GM12878 (cell line): ENCODE measurements around the gene FGF2.

Experiments used
- CREM ChIP-seq: IDR thresholded peaks from 2 replicates; pipeline ENCODE4 v1.6.1; 2014; ENCODE audit warnings: antibody characterized with exemption, low read depth
- ETV6 ChIP-seq, 2 experiments: fragments of 450-650 bp in 1 of 2; IDR thresholded peaks in 1 of 2; conservative IDR thresholded peaks in 1 of 2; 2 replicates each; pipeline ENCODE4 v1.6.1; 2014; ENCODE audit warnings: antibody characterized with exemption in 1 of 2, borderline replicate concordance in 1 of 2, low read depth in 1 of 2, mild to moderate bottlenecking in 1 of 2, moderate library complexity in 1 of 2
- JUND ChIP-seq: IDR thresholded peaks from 2 replicates; pipeline ENCODE4 v1.6.1; 2012; ENCODE audit warnings: low read depth, mild to moderate bottlenecking, low read length, improper control_type of control experiment, moderate library complexity
- MXI1 ChIP-seq: fragments of 150-350 bp; IDR thresholded peaks from 2 replicates; pipeline ENCODE4 v1.6.1; 2011; ENCODE audit warnings: low read depth, mild to moderate bottlenecking, inconsistent platforms, low read length, improper control_type of control experiment
- RAD21 ChIP-seq: IDR thresholded peaks from 2 replicates; pipeline ENCODE4 v1.6.1; 2011; ENCODE audit warnings: mild to moderate bottlenecking, low read depth, low read length, moderate library complexity; ENCODE audit not compliant: insufficient read depth
- TF ChIP-seq, protein P1 (sequence below), 3 experiments: IDR thresholded peaks in 2 of 3; conservative IDR thresholded peaks in 1 of 3; 2 replicates each; pipeline ENCODE4 v1.5.1; 2011; ENCODE audit warnings: low read depth in 3 of 3, low read length in 3 of 3, mild to moderate bottlenecking in 3 of 3, control low read depth in 2 of 3, moderate library complexity in 2 of 3, inconsistent platforms in 1 of 3, mixed read lengths in 1 of 3; ENCODE audit not compliant: control insufficient read depth in 2 of 3, insufficient read depth in 1 of 3; ENCODE audit errors: extremely low read depth in 1 of 3

DNA sequence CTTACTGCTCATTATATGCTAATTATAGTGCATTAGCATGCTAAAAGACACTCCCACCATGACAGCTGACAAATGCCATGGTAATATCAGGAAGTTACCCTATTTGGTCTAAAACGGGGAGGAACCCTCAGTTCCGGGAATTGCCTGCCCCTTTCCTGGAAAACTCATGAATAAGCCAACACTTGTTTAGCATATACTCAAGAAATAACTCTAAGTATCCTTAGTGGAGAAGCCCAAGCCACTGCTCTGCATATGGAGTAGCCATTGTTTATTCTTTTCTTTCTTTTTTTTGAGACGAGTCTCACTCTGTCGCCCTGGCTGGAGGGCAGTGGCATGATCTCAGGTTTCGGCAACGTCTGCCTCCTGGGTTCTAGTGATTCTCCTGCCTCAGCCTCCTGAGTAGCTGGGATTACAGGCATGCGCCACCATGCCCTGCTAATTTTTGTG, 80.3 kb downstream of the FGF2 start:
- no peak for TF ChIP-seq JUND
- TF ChIP-seq ETV6 (conservative IDR thresholded peaks at IDR 0.05 in 1 of 2, IDR thresholded peaks at IDR 0.05 in 1 of 2; ENCODE audit: borderline replicate concordance in 1 of 2, low read depth in 1 of 2), result no peak
- TF ChIP-seq RAD21, result no peak
- TF ChIP-seq, protein P1, sequence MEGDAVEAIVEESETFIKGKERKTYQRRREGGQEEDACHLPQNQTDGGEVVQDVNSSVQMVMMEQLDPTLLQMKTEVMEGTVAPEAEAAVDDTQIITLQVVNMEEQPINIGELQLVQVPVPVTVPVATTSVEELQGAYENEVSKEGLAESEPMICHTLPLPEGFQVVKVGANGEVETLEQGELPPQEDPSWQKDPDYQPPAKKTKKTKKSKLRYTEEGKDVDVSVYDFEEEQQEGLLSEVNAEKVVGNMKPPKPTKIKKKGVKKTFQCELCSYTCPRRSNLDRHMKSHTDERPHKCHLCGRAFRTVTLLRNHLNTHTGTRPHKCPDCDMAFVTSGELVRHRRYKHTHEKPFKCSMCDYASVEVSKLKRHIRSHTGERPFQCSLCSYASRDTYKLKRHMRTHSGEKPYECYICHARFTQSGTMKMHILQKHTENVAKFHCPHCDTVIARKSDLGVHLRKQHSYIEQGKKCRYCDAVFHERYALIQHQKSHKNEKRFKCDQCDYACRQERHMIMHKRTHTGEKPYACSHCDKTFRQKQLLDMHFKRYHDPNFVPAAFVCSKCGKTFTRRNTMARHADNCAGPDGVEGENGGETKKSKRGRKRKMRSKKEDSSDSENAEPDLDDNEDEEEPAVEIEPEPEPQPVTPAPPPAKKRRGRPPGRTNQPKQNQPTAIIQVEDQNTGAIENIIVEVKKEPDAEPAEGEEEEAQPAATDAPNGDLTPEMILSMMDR (IDR thresholded peaks at IDR 0.05 in 2 of 3, conservative IDR thresholded peaks at IDR 0.05 in 1 of 3; ENCODE audit: control insufficient read depth in 2 of 3, extremely low read depth in 1 of 3, insufficient read depth in 1 of 3, low read depth in 3 of 3, low read length in 3 of 3), result no peak
- no peak for TF ChIP-seq CREM
- TF ChIP-seq MXI1, result no peak
